Stimulated activated CD8-positive, alpha-beta memory T cell treated with anti-CD3 and anti-CD28 coated beads, Interleukin-12 subunit alpha, Interleukin-12 subunit beta, amount 100 ng/mL, for 1 hour (primary cell): ENCODE results near the gene GCK.

Experiments used
- DNase-seq: peaks from one replicate; pipeline ENCODE4 v3.0.0-alpha.2; 2020; ENCODE audit warnings: low read depth

GCK gene

DNA sequence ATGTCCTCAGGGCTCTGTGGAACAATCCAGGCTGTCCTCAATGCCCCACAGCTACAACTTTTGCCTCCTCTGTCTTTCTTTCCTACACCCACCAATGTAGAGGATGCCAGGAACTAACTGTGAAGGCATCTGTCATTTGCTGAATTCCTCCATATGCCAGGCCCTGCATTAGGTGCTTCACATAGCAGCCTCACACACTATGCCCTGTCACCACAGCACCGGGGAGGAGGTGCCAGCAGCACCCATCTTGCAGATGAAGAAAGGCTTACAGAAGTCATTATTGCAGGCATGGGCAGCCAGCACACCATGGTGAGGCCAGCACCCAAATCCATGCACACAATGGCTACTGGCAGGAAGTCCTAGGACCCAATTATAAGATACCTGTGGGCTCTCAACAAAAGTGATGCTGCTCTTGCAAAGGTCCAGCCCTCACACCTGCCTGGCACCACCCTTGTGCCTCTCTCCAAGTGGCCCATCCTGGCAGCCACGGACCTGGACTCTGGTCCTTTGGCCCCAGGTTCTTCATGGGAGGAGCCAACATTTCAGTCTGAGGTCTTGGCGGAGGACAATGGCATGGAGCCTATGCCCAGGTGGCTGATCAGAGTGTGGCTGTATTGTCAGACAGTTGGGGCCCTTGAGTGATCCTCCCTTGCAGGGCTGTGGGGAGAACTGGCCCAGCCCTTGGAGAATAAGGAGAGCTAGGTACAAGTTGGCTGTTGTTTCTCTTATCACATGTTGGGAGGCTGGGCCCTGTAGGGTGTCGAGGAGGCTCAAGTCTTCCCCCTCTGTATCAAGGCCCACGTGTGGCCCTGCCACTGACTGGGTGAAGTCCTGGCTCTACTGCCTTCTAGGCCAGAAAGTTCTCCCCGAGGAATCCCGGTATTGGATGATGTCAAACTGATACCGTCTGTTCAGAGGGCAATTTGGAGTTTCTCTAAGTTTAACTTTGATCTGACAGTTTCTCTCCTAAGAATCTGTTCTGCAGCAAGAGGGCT, 33.8 kb downstream of the GCK start:
- no peak for DNase-seq

DNA sequence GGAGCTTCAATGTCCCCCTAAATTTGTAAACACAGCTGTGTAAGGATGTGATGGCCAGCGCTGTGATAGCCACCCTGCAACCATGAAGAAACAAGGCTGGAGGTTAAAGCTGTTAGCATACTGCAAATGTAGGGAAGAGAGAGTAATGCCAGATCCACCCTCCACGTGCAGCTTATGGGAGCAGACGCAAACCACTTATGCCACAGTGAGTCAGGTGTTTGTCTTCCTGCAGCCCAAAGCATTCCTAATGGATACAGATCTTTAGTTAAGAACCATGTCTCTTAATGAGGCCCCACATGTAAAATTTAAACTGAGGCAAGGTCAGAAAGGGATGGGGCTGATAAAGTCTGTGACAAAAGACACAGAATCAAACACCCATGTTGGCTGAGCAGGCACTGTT, 34.5 kb downstream of the GCK start:
- DNase-seq: no peak

DNA sequence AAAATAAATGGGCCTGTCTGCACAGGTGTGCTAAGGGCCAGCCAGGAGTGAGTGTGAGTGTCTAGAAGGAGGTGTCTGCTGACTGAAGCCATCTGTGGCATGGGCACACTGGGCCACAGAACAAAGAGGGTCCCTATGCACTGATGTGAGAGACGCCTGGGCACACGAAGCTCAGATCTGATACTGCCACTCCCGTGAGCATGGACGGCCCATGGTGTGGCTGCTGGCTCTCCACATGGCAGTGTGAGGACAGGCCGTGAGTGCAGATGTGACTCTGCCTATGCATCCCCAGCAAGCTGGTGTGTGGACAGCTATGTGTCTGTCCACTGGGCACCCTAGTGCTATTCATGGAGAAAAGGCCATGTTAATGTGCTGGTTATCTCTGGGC, 35.3 kb downstream of the GCK start:
- DNase-seq: no peak

DNA sequence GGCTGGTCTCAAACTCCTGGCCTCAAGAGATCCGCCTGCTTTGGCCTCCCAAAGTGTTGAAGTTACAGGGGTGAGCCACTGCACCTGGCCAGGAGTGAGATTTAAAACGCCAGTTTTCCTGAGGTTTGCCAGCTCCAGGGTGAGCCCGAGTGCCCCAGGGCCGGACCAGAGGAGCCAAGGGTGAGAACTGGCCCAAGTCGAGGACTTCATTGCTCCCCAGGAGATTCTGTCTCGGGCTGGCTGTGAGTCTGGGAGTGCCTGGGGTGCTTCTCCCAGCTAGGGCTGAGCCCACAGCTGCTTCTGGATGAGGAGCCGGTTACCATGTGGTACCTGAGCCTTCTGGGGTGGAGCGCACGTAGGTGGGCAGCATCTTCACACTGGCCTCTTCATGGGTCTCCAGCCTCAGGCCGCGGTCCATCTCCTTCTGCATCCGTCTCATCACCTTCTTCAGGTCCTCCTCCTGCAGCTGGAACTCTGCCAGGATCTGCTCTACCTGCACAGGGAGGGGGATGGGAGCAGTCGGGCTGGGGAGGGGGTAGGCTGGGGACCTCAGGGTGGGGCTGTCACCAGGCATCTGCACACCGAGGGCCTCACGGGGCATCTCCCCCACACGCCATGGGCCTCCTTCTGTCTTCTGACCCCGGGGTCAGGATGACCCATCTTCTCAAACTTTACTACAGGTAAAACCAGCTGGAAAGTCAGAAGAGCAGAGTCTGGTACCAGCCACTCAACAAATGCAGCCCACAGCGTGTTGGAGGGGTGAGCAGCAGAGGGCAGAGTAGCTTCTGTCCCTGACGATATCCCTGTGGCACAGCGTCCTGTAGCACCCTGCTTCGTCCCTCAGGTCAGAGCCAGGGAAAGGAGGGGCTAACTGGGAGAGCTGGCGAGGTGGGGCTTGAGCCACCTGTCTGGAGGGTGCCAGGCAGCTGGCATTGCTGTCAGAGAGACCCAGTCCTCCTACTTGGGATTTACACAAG, 36.0 kb downstream of the GCK start:
- DNase-seq: no peak

DNA sequence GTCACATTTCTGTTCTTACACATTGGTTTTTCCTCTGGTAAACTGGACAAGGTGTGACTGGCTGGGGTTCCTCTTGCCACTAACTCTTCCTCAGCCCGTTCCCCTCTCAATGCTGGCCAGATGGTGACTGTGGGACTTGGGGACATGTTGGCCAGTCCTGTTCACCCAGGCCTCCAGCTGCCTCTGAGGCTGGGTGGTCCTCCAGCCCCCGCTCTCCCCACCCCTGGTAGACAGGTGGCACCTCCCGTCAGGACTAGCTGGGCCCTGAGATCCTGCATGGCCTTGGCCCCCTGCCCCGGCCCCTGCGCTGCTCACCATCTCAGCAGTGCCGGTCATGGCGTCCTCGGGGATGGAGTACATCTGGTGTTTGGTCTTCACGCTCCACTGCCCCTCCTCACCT, 37.3 kb downstream of the GCK start:
- DNase-seq: no peak

DNA sequence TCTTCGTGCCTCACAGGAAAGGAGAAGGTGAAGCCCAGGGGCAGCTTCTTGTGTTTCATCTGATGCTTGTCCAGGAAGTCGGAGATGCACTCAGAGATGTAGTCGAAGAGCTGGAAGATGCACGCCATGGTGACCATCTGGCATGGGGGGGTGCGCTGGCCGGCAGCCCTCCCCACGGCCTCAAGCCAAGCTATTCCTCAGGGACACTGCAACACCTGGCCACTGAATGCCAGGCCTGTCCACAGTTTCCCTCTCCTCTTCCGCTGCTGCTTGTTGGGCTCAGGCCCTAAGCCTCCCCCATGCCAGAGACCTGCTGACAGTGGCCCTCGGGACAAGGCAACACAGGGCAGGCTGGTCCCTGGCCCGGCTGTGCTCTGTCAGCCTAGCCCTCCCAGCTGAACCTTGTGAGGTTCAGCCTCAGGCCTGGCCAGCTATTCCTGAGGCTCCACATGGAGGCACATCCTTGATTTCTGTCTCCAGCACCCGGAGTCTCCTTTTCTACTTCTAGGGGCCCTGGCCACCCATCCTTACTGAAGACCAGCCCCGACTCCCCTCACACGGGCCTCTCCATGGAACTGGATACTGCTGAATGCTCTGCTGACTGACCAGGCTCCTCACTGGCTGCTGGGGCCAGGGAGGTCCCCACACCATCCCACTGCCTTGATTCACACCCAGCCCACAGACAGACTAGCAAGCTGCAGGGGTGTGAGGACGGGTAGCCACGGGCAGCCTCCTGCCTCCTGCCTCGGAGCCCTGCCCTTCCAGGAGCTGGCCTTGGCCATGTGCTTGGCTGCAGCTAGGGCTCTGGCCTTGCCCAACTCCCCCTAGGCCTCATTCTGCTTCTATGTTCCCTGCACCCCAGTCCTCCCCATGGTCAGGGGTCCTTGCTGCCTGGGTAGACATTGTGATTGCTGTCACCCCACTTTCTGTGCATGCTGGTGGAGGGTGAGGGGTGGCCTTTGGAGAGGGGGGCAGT, 38.0 kb downstream of the GCK start:
- DNase-seq: no peak

DNA sequence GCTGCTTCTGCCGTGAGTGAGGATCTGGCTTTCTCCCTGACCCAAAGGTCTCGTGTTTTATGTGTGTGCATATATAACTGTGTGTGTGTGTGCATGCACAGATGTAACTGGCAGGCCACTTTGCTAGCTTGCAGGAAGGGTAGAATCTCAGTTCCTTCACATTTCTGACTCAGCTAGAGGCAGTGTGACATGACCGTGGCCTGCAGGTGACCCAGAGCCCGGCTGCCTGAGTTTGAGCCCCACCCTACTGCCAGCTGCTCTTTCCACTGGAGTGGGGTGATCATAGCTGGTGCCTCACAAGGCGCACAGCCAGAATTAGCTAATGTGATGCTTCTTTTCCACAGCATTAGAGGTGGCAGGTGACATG, 38.8 kb downstream of the GCK start:
- DNase-seq: no peak

DNA sequence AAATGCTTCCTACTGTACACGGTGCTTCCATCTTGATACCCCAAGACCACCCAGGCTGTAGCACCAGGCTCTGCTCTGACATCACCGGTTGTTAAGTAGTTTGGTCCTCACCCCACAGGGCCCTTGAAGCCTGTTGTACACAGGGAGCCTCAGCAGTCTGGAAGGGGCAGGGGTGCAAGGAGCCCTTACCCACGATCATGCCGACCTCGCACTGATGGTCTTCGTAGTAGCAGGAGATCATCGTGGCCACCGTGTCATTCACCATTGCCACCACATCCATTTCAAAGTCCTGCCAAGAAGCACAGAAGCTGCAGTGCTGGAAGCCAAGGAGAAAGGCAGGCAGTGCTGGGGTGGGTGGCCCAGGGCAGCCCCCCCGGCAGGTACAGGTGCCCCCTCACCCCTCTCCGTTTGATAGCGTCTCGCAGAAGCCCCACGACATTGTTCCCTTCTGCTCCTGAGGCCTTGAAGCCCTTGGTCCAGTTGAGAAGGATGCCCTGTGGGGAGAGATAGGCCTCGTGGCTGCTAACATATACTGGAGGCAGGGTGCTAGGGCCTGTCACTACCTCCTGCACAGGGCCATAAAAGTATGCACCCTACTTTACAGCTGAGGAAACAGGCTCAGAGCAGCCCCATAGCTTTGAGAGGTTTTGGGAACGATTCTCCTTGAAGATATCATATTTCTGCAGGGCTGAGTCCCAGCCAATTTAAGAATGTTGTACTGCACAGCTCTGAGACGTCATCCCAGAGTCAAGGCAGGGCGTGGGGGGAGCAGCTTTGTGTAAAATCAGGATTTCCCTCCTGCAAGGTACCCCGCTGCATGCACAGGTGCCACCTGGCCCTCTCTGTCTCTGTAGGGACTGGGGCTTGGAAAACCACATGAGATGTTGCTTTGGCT, 39.4 kb downstream of the GCK start:
- no peak for DNase-seq

DNA sequence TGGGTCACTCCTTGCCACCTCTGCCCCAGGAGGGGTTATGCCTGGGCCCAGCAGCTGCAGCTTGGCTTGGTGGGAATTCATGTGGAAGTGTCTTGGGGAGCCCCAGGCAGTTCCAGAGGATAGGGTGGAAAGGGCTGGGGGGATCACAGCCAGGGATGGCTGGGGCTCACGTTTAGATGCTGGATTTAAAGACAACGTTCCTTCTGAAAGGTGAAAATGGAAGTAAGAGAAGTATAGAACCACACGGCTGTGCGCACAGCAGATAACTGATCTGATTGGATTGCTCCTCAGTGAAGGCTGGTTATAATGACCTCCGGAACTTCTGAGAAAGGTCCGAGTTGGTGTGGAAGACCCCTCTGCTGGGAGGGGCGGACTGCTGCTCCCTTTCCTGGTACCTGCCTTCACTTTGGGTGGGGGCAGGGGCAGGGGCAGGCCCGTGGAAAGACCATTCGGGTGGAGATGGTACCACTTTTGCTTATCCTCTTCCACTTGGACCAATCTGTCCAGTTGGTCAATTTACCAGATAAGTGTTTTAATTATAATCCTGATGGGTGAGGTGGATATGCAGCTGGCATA, 40.2 kb downstream of the GCK start:
- DNase-seq: no peak

DNA sequence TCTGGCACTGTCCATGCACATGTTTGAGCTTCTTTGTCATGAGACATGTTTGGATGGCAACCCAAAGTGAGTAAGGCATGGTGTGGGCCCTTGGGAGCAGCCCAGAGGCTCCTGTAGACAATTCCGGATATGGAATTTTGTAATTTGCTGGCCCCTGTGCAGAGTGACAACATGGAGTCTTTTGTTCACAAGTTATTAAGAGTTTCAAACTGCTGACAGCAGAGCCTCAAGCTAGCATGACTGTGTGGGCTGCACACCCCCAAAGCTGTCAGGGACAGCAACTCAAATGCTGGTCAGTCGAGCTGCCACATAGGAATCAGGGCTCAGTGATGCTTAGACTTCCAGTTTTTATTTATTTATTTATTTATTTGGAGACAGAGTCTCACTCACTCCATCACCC, 41.1 kb downstream of the GCK start:
- DNase-seq: no peak

DNA sequence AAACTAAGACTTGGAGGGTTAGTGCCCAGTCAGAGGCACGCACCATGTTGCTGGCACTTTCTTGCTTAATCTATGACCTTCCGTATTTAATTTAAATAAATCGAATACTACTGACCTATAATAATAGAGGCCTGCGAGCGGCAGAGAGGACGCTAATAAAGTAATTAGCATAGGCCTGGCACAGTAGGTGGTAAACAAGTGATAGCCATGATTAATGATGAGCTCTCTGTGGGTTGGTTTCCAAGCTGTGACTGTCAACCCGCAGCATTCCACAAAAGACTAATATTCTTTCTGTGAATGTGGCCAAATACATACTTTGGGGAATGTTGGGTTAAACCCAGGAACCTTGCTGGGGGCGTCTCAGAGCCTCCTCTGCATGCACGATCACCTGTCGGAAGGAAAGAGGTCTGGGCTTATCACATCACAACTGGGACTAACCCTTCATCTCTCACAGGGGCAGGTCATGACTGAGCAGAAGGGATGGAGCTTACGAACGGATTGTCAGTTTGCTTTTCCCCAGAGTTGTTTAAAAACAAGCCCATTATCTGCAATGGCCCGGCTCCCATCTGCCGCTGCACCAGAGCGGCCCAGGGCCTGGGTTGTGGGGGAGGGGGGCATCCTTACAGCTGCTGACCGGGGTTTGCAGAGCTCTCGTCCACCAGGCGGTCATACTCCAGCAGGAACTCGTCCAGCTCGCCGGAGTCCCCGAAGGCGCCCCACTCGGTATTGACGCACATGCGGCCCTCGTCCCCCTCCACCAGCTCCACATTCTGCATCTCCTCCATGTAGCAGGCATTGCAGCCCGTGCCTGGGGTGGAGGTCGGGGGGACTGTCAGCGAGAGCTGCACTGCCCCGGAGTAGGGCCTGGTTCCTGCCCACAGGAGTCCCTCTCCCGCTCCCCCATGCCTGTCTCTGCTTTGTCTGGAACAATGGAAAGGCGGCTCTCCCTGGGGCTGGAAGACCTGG, 41.9 kb downstream of the GCK start:
- no peak for DNase-seq

DNA sequence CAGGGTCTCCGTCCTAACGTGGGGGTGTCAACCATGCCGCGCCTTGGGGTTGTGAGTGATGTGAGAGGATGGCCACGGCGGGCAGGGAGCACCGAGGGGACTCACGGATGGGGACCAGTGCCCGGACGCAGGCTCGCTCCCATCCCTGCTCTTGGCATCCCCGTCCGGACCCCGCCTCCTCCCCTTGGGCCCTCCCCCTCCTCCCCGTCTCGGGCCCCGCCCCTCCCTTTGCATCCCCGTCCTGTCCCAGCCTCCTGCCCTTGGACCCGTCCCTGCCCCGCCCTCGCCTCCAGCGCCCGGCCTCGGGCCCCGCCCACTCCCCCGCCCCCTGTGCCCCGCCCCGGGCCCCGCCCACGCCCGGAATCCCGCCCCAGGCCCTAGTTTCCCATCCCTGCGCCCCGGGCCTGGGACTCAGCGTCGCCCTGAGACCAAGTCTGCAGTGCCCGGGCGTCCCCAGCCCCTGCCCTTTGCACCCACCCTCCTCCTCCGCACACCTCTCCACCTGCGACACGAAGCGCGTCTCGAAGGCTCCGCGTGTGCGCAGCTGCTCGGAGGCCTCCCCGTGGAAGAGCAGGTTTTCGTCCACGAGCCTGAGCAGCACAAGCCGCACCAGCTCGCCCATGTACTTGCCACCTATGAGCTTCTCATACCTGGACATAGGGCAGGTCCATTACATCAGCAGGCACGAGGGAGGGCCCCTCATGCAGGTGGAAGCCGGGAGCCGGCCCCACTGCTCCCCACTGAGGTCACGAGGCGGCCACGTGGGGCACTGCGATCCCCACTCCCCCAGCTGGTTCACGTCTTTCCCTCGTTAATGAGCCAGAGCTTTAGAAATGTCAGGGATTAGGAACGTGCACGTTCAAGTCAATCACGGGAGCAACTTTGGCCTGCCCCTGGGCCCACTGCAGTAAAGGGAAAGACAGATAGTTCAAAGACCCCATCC, 43.0 kb downstream of the GCK start:
- peak; percentile 13 for DNase-seq

DNA sequence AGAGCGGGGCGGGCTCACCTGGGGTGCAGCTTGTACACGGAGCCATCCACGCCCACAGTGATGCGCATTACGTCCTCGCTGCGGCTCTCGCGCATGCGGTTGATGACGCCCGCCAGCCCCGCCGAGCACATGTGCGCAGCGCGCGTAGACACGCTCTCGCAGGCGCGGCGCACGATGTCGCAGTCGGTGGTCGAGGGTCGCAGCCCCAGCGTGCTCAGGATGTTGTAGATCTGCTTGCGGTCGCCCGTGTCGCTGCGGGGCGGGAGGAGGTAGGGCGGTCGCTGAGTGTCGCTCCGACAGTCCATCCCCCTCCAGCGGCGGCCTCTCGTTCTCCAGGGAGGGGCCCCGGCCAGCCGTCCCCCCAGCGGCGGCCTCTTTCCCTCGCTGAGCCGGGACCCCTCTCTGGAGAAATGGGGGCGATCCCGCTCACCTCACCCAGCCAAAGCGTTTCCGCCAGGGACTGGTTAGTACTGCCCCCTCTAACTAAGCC, 43.7 kb downstream of the GCK start:
- DNase-seq: peak; percentile 27

DNA sequence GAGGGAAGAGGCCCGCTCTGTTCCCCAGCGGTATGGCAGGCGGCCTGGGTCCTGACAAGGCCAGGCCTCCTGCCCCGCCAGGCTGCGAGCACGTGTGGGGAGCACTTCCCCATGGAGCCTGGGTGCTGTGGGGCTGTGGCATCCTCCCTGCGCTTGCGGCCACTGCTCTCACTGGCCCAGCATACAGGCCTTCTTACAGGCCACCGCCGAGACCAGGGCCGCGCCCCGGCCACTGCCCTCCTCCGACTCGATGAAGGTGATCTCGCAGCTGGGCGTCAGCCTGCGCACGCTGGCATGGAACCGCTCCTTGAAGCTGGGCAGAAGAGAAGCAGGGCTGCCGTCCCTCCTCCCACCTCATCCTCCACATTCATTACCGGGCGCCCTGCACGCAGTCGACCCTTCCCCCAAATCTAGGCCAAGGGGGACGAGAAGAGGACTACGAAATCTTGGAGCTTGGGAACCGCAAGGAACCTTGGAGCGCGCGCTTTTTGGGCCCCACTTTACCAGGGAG, 44.2 kb downstream of the GCK start:
- DNase-seq: no peak

DNA sequence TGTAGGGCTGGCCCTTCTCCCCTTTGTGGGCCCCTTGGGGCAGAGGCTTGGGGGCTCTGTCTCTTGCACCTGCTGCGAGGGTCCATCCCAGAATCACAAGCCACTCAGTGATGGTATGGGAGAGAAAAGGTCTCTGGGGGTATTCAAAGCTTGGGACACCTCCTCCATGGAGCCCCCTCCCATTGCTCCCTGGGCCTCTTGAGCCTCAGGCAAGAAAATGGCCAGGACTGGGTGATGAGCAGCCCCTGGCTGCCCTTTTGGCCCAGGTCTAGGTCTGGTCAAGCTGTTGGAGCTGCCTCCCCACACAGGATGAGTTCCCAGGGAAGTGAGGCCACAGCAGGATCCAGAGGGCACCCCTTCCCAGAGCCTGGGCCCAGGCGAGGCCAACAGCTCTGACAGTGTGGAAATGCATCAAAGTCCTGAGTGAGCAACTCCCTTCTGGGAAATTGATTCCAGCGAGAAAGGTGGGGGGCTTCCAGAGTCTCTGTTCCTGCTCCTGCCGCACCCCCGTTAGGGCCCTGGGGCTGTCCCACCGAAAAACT, 44.7 kb downstream of the GCK start:
- DNase-seq: no peak

DNA sequence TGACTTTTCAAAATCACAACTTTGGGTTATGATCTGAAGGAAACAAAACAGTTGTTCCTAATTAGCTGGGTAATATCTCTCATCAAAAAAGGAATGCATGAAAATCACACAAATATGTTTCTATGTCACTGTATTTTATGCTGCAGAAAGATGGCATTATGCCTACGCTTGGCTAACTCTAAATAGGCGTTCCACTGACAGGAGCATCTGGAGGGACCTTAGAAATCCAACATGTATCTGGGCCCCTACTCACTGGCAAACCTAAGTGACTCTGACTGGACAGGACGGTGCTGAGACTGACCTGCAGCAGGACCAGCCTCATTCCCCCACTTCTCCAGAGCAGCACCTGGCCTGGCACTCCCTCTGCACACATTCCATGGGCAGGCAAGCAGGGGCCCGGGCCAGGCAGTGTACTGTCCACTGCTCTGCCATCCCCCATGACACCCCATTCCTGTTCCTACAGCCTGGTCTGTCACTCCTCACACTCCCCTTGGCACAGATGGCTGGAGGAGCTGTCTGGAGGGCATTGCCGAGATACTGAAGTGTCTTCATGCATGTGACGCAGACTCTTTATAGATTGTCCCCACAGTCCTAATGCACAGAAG, 45.5 kb downstream of the GCK start:
- no peak for DNase-seq

DNA sequence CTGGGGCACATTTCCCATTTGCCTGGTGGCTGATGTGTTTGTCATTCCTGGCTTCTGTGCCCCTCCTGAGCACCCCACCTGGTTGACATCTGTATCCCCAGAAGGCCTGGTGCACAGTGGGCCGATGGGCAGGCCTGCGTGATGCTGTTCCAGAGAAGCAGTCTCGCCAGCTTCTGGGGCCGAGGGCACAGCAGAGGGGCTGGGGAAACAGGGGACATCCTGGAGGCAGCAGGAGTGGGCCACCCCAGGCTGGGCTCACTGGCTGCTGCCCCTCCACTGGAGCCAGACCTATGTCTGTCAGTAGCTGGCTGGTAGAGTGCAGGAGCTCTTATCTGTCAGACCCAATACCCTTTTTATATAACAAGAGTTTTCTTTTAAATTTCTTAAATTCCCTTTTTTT, 47.2 kb downstream of the GCK start:
- no peak for DNase-seq
